Measurements from ENCODE around the gene PLA1A. TPM values are rescaled to one million over a fixed set of nuclear protein-coding genes. Genes with fewer than 3 reads are reported as not detected.

The PLA1A gene
- total RNA-seq, 1 donor from 2014 or later, result 13.1 TPM

DNA sequence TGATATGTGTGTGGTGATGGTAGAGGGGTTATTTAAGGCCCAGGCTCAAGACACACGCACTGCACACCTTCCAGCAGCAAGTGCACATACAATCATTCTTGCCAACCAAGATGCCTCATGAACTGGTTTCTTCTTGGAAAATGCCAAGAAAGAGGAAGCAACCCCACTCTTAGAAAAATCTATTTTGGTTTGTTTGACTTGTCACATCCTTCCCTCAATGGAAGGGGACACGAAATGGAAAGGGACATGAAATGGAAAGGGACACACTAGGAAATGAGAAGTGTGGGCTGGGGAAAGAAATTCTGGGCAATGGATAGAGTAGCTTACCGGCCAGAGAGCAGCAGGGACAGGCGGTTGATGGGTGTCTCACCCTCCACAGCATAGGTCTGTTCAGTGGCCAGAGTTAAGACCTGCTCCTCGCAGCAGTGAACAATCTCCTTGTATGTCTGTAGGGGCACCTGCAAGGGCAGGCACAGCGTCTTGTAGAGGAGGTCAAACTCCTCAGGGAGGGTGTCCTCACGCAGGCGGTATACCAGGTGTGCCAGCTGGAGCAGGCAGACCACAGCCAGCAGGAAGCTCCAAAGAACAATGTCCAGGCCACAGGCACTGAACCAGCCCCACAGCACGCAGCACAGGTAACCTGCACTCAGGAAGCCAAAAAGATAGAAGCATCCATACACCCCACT, 62.1 kb downstream of the PLA1A start:
- H3K27me3 ChIP-seq (ENCODE audit: low read depth), result no peaks in the 10 kb centered on the region
- H3K4me1 ChIP-seq, result peaks cover 21% of the 10 kb centered on the region
- no peaks in the 10 kb centered on the region for H3K36me3 ChIP-seq
- H3K4me3 ChIP-seq, result no peak overlapping the region
- TF ChIP-seq, protein P1, sequence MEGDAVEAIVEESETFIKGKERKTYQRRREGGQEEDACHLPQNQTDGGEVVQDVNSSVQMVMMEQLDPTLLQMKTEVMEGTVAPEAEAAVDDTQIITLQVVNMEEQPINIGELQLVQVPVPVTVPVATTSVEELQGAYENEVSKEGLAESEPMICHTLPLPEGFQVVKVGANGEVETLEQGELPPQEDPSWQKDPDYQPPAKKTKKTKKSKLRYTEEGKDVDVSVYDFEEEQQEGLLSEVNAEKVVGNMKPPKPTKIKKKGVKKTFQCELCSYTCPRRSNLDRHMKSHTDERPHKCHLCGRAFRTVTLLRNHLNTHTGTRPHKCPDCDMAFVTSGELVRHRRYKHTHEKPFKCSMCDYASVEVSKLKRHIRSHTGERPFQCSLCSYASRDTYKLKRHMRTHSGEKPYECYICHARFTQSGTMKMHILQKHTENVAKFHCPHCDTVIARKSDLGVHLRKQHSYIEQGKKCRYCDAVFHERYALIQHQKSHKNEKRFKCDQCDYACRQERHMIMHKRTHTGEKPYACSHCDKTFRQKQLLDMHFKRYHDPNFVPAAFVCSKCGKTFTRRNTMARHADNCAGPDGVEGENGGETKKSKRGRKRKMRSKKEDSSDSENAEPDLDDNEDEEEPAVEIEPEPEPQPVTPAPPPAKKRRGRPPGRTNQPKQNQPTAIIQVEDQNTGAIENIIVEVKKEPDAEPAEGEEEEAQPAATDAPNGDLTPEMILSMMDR (IDR thresholded peaks at IDR 0.05), result no peak
- DNase-seq (no peak), ATAC-seq (peak; percentile 29 to 42)
- no peak overlapping the region for H3K27ac ChIP-seq
- H3K9me3 ChIP-seq, result no peaks in the 10 kb centered on the region
- intact Hi-C loops (cut with DNase I), result no loop called here

DNA sequence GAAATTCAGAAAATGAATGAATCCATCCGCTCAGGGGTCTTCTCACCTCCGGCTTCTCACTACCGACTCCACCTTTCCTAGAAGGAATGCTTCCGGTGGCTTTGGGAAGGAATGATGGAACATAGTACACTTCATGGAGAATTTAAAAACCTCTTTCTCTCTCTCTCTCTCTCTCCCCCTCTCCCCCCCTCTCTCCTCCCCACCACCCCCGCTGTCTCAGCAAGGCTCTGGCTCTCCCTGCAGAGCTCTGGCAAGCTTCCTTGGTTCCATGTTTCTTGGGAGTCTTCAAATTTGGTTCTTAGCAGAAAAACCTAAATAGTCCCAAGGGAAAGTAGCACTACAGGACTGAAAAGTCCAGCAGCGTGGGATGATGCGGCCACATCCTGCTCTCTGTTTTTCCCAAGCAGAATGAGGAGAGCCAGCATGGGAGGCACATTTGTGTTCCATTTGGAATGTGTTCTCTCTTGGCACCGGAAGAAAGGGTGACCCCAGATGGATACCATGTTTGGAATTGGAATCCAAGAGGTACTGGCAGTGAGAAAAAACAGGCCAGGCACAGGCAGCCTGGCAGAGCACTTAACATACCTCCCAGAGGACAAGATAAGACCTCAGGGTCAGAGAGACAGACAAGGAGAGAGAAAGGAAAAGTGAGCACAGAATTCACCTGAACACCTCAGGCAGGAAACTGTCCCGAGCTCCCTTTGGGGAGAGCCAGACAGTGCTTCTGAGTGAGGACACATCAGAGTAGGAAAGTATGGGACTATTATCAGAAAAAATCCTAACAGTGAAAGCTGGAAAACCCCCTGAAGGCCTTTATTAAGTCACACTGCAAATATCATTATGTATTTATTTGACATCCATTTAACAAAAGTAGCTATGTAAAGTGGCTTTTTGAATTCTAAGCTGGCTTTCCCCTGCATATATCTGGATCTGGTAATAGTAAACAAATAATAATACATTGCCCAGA, 63.1 kb downstream of the PLA1A start, which contains the start of gene POPDC2:
TSS of gene POPDC2 (minus strand) at position 116 of the 967 bp plus-strand sequence. CDS start 166 bp downstream, outside the sequence.
- DNase-seq (no peak), ATAC-seq (no peak)
- H3K4me3 ChIP-seq, result no peak within 1 kb of the TSS

DNA sequence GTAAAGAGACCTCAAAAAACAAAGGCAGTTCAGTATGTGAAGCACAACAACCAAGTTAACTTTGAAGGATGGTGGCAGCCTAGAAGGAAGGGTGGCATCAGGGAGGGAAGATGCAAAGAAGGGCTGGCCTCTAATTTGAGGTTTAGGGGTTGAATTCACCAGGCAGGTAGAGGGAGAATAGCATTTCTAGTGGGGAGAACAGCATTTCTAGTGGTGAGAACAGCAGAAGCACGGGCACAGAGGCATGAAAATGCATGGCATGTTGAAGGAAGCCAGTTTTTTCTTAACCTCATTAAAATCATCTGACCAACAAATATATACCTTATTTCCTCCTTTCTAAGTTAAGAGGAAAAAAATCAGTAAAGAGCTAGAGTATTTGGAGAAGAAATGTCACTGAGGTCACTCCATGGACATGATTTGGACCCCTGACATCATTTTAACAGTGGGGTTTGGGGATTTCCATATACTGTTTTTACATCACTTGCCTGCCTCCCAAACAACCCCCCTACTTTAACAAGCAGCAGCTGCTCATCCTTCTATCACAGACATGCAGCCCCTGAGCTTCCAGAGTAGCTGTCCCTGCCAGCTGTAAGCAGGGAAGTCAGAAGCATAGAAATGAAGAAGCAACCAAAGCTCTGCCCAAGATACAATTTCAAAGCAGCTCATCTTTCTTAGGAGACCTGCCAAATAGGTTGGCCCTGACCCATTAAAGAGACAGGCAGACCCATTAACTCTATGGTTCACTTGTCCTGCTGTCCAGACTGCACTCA, 65.1 kb downstream of the PLA1A start:
- H3K27me3 ChIP-seq (ENCODE audit: low read depth), result no peaks in the 10 kb centered on the region
- H3K4me3 ChIP-seq, result no peak overlapping the region
- no peak overlapping the region for H3K27ac ChIP-seq
- no peak for ATAC-seq
- TF ChIP-seq, protein P1 (IDR thresholded peaks at IDR 0.05), result no peak
- intact Hi-C loops (cut with DNase I), result no loop called here
- no peak for DNase-seq
- H3K9me3 ChIP-seq, result no peaks in the 10 kb centered on the region
- H3K36me3 ChIP-seq, result peaks cover 1% of the 10 kb centered on the region
- H3K4me1 ChIP-seq, result peaks cover 21% of the 10 kb centered on the region

More for the DNA sequence above, 63.1 kb downstream of the PLA1A start, which contains the start of gene POPDC2:
- Histone ChIP-seq H3K27me3 (ENCODE audit: low read depth) (no peaks in the 10 kb centered on the region), H3K27ac (no peak within 1 kb of the TSS), H3K4me1 (peaks cover 21% of the 10 kb centered on the region), H3K36me3 (no peaks in the 10 kb centered on the region), H3K9me3 (no peaks in the 10 kb centered on the region)
- intact Hi-C loops (cut with DNase I), result no loop called here
- TF ChIP-seq, protein P1 (IDR thresholded peaks at IDR 0.05), result no peak

DNA sequence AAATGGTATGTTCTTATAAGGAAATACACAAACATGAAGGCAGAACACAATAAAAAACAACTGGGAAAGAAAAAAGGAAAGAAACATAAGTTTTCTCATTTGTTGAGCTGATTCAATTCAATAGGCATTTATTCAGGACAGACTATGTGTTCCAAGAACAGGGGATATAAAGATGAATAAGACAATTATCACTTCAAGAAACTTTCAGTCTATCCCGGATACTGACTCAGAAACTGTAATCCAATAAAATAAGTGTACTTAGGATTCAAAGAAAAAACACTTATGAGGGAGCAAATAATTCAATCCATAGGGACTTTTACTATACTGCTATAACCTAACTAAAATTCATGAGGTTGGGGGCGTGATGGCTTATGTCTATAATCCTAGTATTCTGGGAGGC, 66.2 kb downstream of the PLA1A start:
- Histone ChIP-seq H3K27me3 (ENCODE audit: low read depth) (no peaks in the 10 kb centered on the region), H3K4me1 (peaks cover 20% of the 10 kb centered on the region), H3K27ac (no peak overlapping the region), H3K4me3 (no peak overlapping the region), H3K9me3 (no peaks in the 10 kb centered on the region), H3K36me3 (peaks cover 12% of the 10 kb centered on the region)
- TF ChIP-seq, protein P1 (IDR thresholded peaks at IDR 0.05), result no peak
- no peak for DNase-seq
- no peak for ATAC-seq
- intact Hi-C loops (cut with DNase I), result no loop called here

- H3K36me3 ChIP-seq, result peaks cover 17% of the 10 kb centered on the region
- H3K27me3 ChIP-seq (ENCODE audit: low read depth), result no peaks in the 10 kb centered on the region
- peaks cover 15% of the 10 kb centered on the region for H3K4me1 ChIP-seq
- ATAC-seq, result no peak
- DNase-seq, result no peak
- no peaks in the 10 kb centered on the region for H3K9me3 ChIP-seq
- no peak overlapping the region for H3K4me3 ChIP-seq
- TF ChIP-seq, protein P1 (IDR thresholded peaks at IDR 0.05), result no peak
- H3K27ac ChIP-seq, result no peak overlapping the region
- intact Hi-C loops (cut with DNase I), result no loop called here
Measured at GRCh38 chr3:119664370-119664769, 66.7 kb downstream of the PLA1A start.

Measured in lower lobe of right lung (tissue), 2 donors.